Effector memory CD4-positive, alpha-beta T cell (primary cell): ENCODE results near the gene STK24.

ENCODE experiments used
- DNase-seq, 3 donors: peaks; one replicate each; pipeline ENCODE4 v3.0.0-alpha.2; 2020
- H3K27ac ChIP-seq: 2 replicates; pipeline ENCODE4 v1.7.0; 2013; ENCODE audit warnings: mild to moderate bottlenecking, low read length, moderate library complexity; ENCODE audit not compliant: insufficient read depth, poor library complexity, severe bottlenecking
- H3K27me3 ChIP-seq: replicated peaks from 2 replicates; pipeline ENCODE4 v1.7.0; 2013; ENCODE audit warnings: mild to moderate bottlenecking, low read length; ENCODE audit not compliant: insufficient read depth, control insufficient read depth, poor library complexity, severe bottlenecking
- H3K36me3 ChIP-seq: 2 replicates; pipeline ENCODE4 v1.7.0; 2013; ENCODE audit warnings: mild to moderate bottlenecking, low read length, moderate library complexity; ENCODE audit not compliant: control insufficient read depth, insufficient read depth
- H3K4me1 ChIP-seq: 2 replicates; pipeline ENCODE4 v1.7.0; 2013; ENCODE audit warnings: low read length, mild to moderate bottlenecking; ENCODE audit not compliant: control insufficient read depth, insufficient read depth, poor library complexity, severe bottlenecking
- H3K4me3 ChIP-seq: 2 replicates; pipeline ENCODE4 v1.7.0; 2013; ENCODE audit warnings: low read length, low read depth, mild to moderate bottlenecking; ENCODE audit not compliant: insufficient read depth, poor library complexity, severe bottlenecking
- H3K9me3 ChIP-seq: 2 replicates; pipeline ENCODE4 v1.7.0; 2013; ENCODE audit warnings: mild to moderate bottlenecking, low read length, moderate library complexity; ENCODE audit not compliant: control insufficient read depth

The STK24 gene

GRCh38 chr13:98406971-98407370 lies 169.9 kb downstream of the STK24 start:
- no peak overlapping the region for H3K4me3 ChIP-seq
- H3K27me3 ChIP-seq = peaks cover 2% of the 10 kb centered on the region
- H3K36me3 ChIP-seq = no peaks in the 10 kb centered on the region
- no peak overlapping the region for H3K27ac ChIP-seq
- no peak for DNase-seq
- H3K4me1 ChIP-seq = no peaks in the 10 kb centered on the region
- H3K9me3 ChIP-seq = no peaks in the 10 kb centered on the region

- no peak for DNase-seq
- Histone ChIP-seq H3K9me3 (no peaks in the 10 kb centered on the region), H3K4me1 (no peaks in the 10 kb centered on the region), H3K27me3 (peaks cover 2% of the 10 kb centered on the region), H3K36me3 (no peaks in the 10 kb centered on the region), H3K4me3 (no peak overlapping the region), H3K27ac (no peak overlapping the region)
Measured at GRCh38 chr13:98406427-98406826, 170.5 kb downstream of the STK24 start.

GRCh38 chr13:98405690-98406344 lies 171.1 kb downstream of the STK24 start:
- Histone ChIP-seq H3K36me3 (no peaks in the 10 kb centered on the region), H3K4me3 (no peak overlapping the region), H3K4me1 (no peaks in the 10 kb centered on the region), H3K27me3 (no peaks in the 10 kb centered on the region), H3K27ac (no peak overlapping the region), H3K9me3 (no peaks in the 10 kb centered on the region)
- no peak for DNase-seq

- Histone ChIP-seq H3K27me3 (no peaks in the 10 kb centered on the region), H3K4me3 (no peak overlapping the region), H3K36me3 (no peaks in the 10 kb centered on the region), H3K4me1 (no peaks in the 10 kb centered on the region), H3K9me3 (no peaks in the 10 kb centered on the region), H3K27ac (no peak overlapping the region)
- no peak for DNase-seq
Measured at GRCh38 chr13:98405107-98405571, 171.8 kb downstream of the STK24 start.

GRCh38 chr13:98403076-98403475 lies 173.8 kb downstream of the STK24 start:
- Histone ChIP-seq H3K36me3 (no peaks in the 10 kb centered on the region), H3K27ac (no peak overlapping the region), H3K9me3 (no peaks in the 10 kb centered on the region), H3K4me3 (no peak overlapping the region), H3K4me1 (no peaks in the 10 kb centered on the region), H3K27me3 (no peaks in the 10 kb centered on the region)
- no peak for DNase-seq

GRCh38 chr13:98401934-98402333 lies 175.0 kb downstream of the STK24 start:
- no peak for DNase-seq
- no peaks in the 10 kb centered on the region for H3K27me3 ChIP-seq
- H3K4me1 ChIP-seq = no peaks in the 10 kb centered on the region
- no peak overlapping the region for H3K27ac ChIP-seq
- no peak overlapping the region for H3K4me3 ChIP-seq
- H3K9me3 ChIP-seq = no peaks in the 10 kb centered on the region
- no peaks in the 10 kb centered on the region for H3K36me3 ChIP-seq

- Histone ChIP-seq H3K36me3 (no peaks in the 10 kb centered on the region), H3K9me3 (no peaks in the 10 kb centered on the region), H3K27me3 (no peaks in the 10 kb centered on the region), H3K27ac (no peak overlapping the region), H3K4me3 (no peak overlapping the region), H3K4me1 (no peaks in the 10 kb centered on the region)
- no peak for DNase-seq
Measured at GRCh38 chr13:98399756-98400155, 177.2 kb downstream of the STK24 start.

- Histone ChIP-seq H3K36me3 (no peaks in the 10 kb centered on the region), H3K27me3 (no peaks in the 10 kb centered on the region), H3K4me1 (no peaks in the 10 kb centered on the region), H3K27ac (no peak overlapping the region), H3K9me3 (no peaks in the 10 kb centered on the region), H3K4me3 (no peak overlapping the region)
- DNase-seq = no peak
Measured at GRCh38 chr13:98398581-98398980, 178.3 kb downstream of the STK24 start.

- H3K36me3 ChIP-seq = no peaks in the 10 kb centered on the region
Measured at GRCh38 chr13:98397861-98398260, 179.0 kb downstream of the STK24 start.

GRCh38 chr13:98397221-98397620 lies 179.7 kb downstream of the STK24 start:
- no peaks in the 10 kb centered on the region for H3K36me3 ChIP-seq
- no peaks in the 10 kb centered on the region for H3K9me3 ChIP-seq
- no peak overlapping the region for H3K4me3 ChIP-seq
- DNase-seq = no peak
- no peak overlapping the region for H3K27ac ChIP-seq
- no peaks in the 10 kb centered on the region for H3K4me1 ChIP-seq
- no peaks in the 10 kb centered on the region for H3K27me3 ChIP-seq

More at GRCh38 chr13:98397861-98398260, 179.0 kb downstream of the STK24 start:
- Histone ChIP-seq H3K27ac (no peak overlapping the region), H3K4me3 (no peak overlapping the region), H3K9me3 (no peaks in the 10 kb centered on the region), H3K4me1 (no peaks in the 10 kb centered on the region), H3K27me3 (no peaks in the 10 kb centered on the region)
- no peak for DNase-seq
